DMS79 treated with DMSO at 0.1 percent for 48 hours (cell line): ENCODE measurements around the gene UBA52.

ENCODE experiments used
- DNase-seq: peaks from one replicate; lab custom pipeline; 2025; lab: John Stamatoyannopoulos, UW

Gene UBA52

GRCh38 chr19:18608805-18609716, 37.4 kb downstream of the UBA52 start:
- DNase-seq = no peak

- no peak for DNase-seq
These were observed 38.0 kb downstream of the UBA52 start for GRCh38 chr19:18609717-18610051.

DNA sequence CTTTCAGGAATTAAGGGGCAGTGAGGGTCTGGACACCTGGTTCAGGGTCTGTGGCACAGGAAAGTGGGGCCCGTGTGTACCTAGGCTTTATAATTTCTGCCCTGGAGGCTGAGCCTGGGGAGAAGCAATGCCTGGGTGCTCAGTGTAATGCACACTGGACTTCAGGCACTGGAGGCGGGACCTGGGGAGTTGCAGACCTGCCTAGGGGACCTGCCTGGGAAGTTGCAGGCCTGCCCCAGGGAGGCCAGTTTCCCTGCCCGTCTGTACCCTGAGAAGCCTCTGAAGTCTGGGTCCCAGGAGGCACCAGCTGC, 38.5 kb downstream of the UBA52 start:
- DNase-seq = no peak

DNA sequence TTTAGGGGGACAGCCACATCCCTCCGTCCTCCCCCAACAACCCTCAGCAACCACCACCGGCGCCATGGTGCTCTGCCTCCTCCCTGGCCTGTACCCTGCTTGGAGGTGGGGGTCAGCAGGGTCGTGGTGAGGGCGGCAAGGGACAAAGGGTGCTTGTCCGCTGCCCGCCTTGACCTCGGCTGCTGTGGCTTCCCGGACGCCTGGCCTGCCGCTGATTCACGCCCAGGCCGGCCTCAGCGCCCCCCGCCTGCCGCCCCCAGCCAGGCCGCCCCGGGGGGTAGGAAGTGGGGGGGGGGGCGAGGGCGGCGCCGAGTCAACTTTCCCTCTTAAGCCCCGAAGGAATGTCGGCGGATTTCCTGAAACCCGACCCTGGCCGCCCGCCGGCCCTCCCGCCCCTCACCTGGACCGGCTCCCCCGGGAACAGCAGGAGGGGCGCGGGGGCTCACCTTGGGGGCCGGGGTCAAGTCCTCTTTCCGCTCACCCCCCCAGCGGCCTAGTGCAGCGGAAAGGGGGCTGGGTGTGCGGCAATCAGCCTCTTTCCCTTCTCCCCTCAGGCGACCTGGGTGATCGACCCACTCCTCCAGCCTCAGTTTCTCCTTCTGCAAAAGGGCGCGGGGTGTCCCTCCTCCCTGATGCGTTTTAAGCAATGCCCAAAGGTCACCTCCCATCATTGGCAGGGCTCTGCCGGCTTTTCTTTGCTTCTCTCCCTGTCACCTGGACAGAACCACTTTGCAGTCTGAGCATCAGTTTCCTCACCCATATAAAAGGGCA, 39.1 kb downstream of the UBA52 start:
- no peak for DNase-seq

DNA sequence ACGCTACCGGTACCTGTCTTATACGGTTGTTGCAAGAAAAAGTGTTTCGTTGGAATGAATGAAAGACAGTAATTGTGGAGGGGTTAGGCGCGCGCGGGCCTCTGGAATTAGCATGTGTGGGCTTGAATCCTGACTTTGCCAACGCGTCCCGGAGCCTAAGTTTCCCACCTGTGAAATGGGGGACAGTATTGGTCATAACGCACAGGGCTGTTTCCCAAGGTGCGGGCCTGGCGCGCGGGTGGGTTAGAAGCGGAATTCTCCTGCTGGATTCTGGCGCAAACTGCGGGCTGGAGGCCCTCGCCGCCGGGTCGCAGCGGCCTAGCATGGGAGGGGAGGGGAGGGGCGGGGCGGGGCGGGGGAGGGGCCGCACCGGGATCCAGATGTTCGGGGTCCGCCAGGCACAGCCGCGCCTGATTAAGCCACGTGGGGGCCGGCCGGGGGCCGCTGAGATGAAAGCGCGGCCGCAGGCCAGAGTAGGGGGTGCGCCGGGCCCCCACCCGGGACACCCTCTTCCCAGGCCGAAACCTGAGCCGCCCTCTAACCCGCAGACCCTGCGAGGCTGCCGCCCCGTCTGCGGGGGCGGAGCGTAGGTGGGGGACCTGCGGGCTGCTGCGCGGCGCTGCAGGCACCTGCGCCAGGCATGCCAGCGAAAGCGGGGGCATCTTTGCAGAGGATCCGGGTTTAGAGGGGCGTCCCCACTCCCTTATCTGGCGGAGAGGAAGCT, 39.8 kb downstream of the UBA52 start:
- DNase-seq = peak; percentile 41

GRCh38 chr19:18612051-18612771, 40.6 kb downstream of the UBA52 start:
- peak; percentile 20 for DNase-seq

GRCh38 chr19:18612772-18613588, 41.3 kb downstream of the UBA52 start, which contains the start of gene TMEM59L:
TMEM59L (plus strand) TSS chr19:18612870; CDS start chr19:18612959, 89 bp downstream.
- DNase-seq = peak; percentile 24

DNA sequence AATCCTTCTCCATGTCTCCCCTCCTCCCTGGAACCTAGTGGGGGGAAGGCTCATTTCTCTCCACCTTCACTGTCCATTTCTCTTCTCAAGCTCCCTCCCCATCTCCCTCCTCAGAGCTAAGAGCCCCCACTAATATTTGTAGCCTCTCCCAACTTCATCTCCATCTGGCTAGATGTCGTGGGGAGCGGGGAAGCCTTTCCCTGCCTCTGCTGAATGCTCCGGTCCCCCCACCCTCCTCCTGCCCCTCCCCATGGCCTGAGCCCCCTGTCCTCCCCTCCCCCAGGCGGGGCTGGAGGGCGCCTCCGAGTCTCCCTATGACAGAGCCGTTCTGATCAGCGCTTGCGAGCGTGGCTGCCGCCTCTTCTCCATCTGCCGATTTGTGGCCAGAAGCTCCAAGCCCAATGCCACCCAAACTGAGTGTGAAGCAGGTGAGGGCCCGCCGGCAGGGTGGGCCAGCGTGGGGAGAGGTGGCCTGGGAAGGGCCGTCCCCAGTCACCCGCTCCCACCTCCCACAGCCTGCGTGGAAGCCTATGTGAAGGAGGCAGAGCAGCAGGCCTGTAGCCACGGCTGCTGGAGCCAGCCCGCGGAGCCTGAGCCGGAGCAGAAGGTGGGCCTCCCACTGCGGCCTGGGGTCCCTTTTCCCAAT, 42.1 kb downstream of the UBA52 start:
- no peak for DNase-seq

DNA sequence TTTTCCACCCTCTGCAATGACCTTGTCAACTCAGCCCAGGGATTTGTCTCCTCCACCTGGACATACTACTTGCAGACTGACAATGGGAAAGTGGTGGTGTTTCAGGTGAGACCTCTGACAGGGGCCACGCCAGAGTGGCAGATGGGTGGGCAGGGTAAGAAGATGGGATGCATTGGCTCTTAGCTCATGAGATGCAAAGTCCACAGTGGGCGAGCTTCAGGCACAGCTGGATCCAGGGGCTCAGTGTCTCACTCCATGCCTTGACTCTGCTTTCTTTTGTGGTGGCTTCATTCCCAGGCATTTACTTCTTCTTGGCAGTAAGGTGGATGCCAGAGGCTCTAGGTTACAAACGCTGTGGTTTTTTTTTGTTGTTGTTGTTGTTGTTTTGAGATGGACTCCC, 44.4 kb downstream of the UBA52 start:
- no peak for DNase-seq

DNA sequence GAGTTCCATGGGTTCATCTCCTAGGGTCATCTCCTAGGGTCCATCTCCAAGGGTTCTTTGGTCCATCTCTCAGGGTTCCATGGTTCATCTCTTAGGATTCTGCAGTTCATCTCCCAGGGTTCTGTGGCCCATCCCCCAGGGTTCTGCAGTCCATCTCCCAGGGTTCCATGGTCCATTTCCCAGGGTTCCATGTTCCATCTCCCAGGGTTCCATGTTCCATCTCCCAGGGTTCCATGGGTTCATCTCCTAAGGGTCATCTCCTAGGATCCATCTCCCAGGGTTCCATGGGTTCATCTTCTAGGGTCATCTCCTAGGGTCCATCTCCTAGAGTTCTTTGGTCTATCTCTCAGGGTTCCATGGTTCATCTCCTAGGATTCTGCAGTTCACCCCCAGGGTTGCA, 45.9 kb downstream of the UBA52 start:
- no peak for DNase-seq

DNA sequence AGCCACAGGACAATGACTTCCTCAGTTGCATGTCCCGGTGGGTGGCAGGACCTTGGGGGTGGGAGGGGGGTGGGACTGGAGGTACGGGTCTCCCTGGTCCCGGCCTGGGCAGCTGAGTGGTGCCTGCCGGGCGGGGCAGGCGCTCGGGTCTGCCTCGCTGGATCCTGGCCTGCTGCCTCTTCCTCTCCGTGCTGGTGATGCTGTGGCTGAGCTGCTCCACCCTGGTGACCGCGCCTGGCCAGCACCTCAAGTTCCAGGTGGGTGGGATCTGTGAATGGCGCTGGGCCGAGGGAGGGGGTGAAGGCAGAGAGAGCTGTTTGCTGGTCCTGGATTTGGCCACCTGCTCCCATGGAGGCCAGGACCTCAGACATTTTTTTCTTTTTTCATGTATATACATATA, 46.6 kb downstream of the UBA52 start:
- no peak for DNase-seq

DNA sequence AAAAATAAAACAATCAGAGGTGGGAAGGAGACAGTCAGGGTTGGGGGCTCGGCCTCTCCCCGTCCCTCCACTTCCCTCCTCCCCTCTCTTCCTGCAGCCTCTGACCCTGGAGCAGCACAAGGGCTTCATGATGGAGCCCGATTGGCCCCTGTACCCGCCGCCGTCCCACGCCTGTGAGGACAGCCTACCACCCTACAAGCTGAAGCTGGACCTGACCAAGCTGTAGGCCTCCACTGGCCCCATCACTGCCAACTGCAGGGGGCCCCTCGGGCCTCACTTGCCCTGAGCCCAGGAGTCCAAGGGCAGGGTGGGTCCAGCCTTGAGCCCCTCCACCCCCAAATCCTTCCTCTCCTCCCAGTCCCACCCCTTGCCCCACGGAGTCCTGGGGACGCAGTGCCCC, 48.7 kb downstream of the UBA52 start:
- DNase-seq = no peak

- no peak for DNase-seq
These were observed 49.2 kb downstream of the UBA52 start for GRCh38 chr19:18620902-18621301.

GRCh38 chr19:18626906-18627305, 55.2 kb downstream of the UBA52 start:
- DNase-seq = no peak
